Adrenal gland (tissue), 12 donors: ENCODE results near the gene PLCB1. TPM values are rescaled to one million over a fixed set of nuclear protein-coding genes. Genes with fewer than 3 reads are reported as not detected.

Experiments used
- DNase-seq, 7 donors: peaks; one replicate each; pipeline ENCODE4 v3.0.0-alpha.2; 2019 to 2020
- H3K27ac ChIP-seq, 5 donors: fragments of 200-600 bp; sonication (generic) in 4 of 5; 1 replicate in 3 of 5; 2 replicates in 2 of 5; pipeline versions ENCODE4 v1.5.1 to v1.8.0; 2016 to 2020; ENCODE audit warnings: mild to moderate bottlenecking in 1 of 5
- H3K27me3 ChIP-seq: fragments of 200-600 bp; 2 replicates; pipeline ENCODE4 v1.8.0; 2021
- H3K36me3 ChIP-seq, 2 donors: fragments of 200-600 bp; replicated peaks in 1 of 2; 1 replicate in 1 of 2; 2 replicates in 1 of 2; pipeline versions ENCODE4 v1.5.1 to v1.8.0; 2018 to 2022
- H3K4me1 ChIP-seq, 2 donors: fragments of 200-600 bp; replicated peaks in 1 of 2; 1 replicate in 1 of 2; 2 replicates in 1 of 2; pipeline versions ENCODE4 v1.5.1 to v1.8.0; 2018 to 2021
- H3K4me3 ChIP-seq, 4 donors: fragments of 200-600 bp; sonication (generic) in 3 of 4; one replicate each; pipeline ENCODE4 v1.5.1; 2016 to 2018
- H3K9me3 ChIP-seq, 3 donors: fragments of 200-600 bp; sonication (generic) in 1 of 3; replicated peaks in 1 of 3; 1 replicate in 2 of 3; 2 replicates in 1 of 3; pipeline versions ENCODE4 v1.5.1 to v1.8.0; 2016 to 2021
- CTCF ChIP-seq, 6 experiments: fragments of 450-650 bp in 4 of 6; fragments of 200-600 bp in 2 of 6; sonication (generic) in 1 of 6; IDR thresholded peaks; 1 replicate in 5 of 6; 2 replicates in 1 of 6; pipeline versions ENCODE4 v1.5.1 to v1.8.0; 2016 to 2021; ENCODE audit warnings: antibody characterized with exemption in 6 of 6, mild to moderate bottlenecking in 2 of 6, moderate library complexity in 1 of 6
- POLR2A ChIP-seq, 2 donors: fragments of 450-650 bp; IDR thresholded peaks; one replicate each; pipeline ENCODE4 v1.6.1; 2017; ENCODE audit warnings: antibody characterized with exemption in 2 of 2, mild to moderate bottlenecking in 2 of 2, moderate library complexity in 1 of 2
- WGBS, 4 donors: extraction: QIAGEN DNeasy Blood & Tissue Kit in 2 of 4; methylation state at CpG; one replicate each; pipeline versions ENCODE4 v1.1.5 to v1.1.7; 2013 to 2017; 5-methylcytosine and 5-hydroxymethylcytosine counted together
- intact Hi-C, 2 donors: fragments of 100-400 bp; cut with DNase I; formaldehyde crosslinking; loops; one replicate each; pipeline versions ENCODE4 v1.14.1 to v1.15.0; 2022 to 2023
- polyA plus RNA-seq, 3 donors: library from polyadenylated mRNA; stranded (reverse); fragments of 200-250 nt in 2 of 3; fragments of 350-450 nt in 1 of 3; fragmentation: Illumina TruSeq in 1 of 3; extraction: RNeasy Lipid Tissue Mini Kit (QIAGEN cat#74804) in 1 of 3; gene quantifications; one replicate each; pipeline ENCODE4 v1.2.3, GENCODE V29; 2013 to 2014
- total RNA-seq, 9 donors: library from RNA; depleted of rRNA in 4 of 9; stranded (reverse); fragments of >200 nt in 4 of 9; fragments of 120-200 nt in 1 of 9; fragmentation: NEBNext Ultra II Directional in 1 of 9; extraction: Animal tissue kit (Norgen Biotek cat#: 25700) in 1 of 9; gene quantifications; one replicate each; pipeline versions ENCODE4 v1.1.0 to v1.2.4, GENCODE V29; 2013 to 2023
- donor health status: healthy with polysubstance abuse.
- donor health status: Bipolar disorder and iron deficiency.
- donor health status: DM: yes; HTN: yes; CAD: no.
- donor health status: DM: no; HTN: no; CAD: no.
- donor health status: DM: no; HTN: no; CAD: no.
- donor health status: DM: yes; HTN: yes; CAD: no.

The PLCB1 gene
- total and polyA plus RNA-seq, 12 donors, result 7.7 to 56.6 (median 27.9) TPM

- no peaks in the 10 kb centered on the region for H3K36me3 ChIP-seq
- intact Hi-C loops, result no loop called here
- no peaks in the 10 kb centered on the region for H3K27me3 ChIP-seq
- TF ChIP-seq CTCF (IDR thresholded peaks at IDR 0.05) (no peak), POLR2A (IDR thresholded peaks at IDR 0.05) (no peak)
- H3K9me3 ChIP-seq, result no peaks in the 10 kb centered on the region
- 65 to 79% (median 68%) methylated on average over 2 of the region's 2 CpGs for WGBS, 4 donors
- H3K4me3 ChIP-seq, result no peak overlapping the region
- no peaks in the 10 kb centered on the region for H3K4me1 ChIP-seq
- no peak for DNase-seq
- H3K27ac ChIP-seq, result no peak overlapping the region
These were observed 771.9 kb downstream of the PLCB1 start for GRCh38 chr20:8903655-8904605.

- Histone ChIP-seq H3K27me3 (no peaks in the 10 kb centered on the region), H3K27ac (no peak overlapping the region), H3K4me3 (no peak overlapping the region), H3K9me3 (no peaks in the 10 kb centered on the region), H3K4me1 (no peaks in the 10 kb centered on the region), H3K36me3 (no peaks in the 10 kb centered on the region)
- TF ChIP-seq POLR2A (IDR thresholded peaks at IDR 0.05) (no peak), CTCF (IDR thresholded peaks at IDR 0.05) (no peak)
- intact Hi-C loops, result no loop called here
- no peak for DNase-seq
These were observed 777.5 kb downstream of the PLCB1 start for GRCh38 chr20:8909596-8909995.

GRCh38 chr20:8912096-8912495 is 780.0 kb downstream of the PLCB1 start:
- TF ChIP-seq POLR2A (IDR thresholded peaks at IDR 0.05), result no peak
- no peak for TF ChIP-seq CTCF (IDR thresholded peaks at IDR 0.05)
- no peak for DNase-seq
- WGBS, 4 donors, result 77 to 81% (median 80%) methylated on average over 3 of the region's 3 CpGs
- Histone ChIP-seq H3K27me3 (no peaks in the 10 kb centered on the region), H3K4me1 (no peaks in the 10 kb centered on the region), H3K27ac (no peak overlapping the region), H3K9me3 (no peaks in the 10 kb centered on the region), H3K4me3 (no peak overlapping the region), H3K36me3 (no peaks in the 10 kb centered on the region)
- intact Hi-C loops, result no loop called here

GRCh38 chr20:8912731-8913130 is 780.7 kb downstream of the PLCB1 start:
- Histone ChIP-seq H3K36me3 (no peaks in the 10 kb centered on the region), H3K27ac (no peak overlapping the region), H3K9me3 (no peaks in the 10 kb centered on the region), H3K4me1 (no peaks in the 10 kb centered on the region), H3K27me3 (no peaks in the 10 kb centered on the region), H3K4me3 (no peak overlapping the region)
- WGBS, 4 donors, result 56 to 62% (median 60%) methylated on average over 3 of the region's 3 CpGs
- TF ChIP-seq CTCF (IDR thresholded peaks at IDR 0.05) (no peak), POLR2A (IDR thresholded peaks at IDR 0.05) (no peak)
- no peak for DNase-seq
- intact Hi-C loops, result no loop called here
